Measurements from ENCODE around the gene SPAG9.
"Not testable (repeated sequence)": the region's sequence is repeated elsewhere in the genome, so short reads cannot be mapped to it uniquely, and the experiment has no call there.

The SPAG9 gene

GRCh38 chr17:50949989-50950877 is 170.4 kb downstream of the SPAG9 start:
- DNase-seq = peak; percentile 55

GRCh38 chr17:50949128-50949988 is 171.3 kb downstream of the SPAG9 start:
- DNase-seq = no peak

GRCh38 chr17:50948711-50949110 is 172.0 kb downstream of the SPAG9 start:
- DNase-seq = no peak

GRCh38 chr17:50947782-50948543 is 172.7 kb downstream of the SPAG9 start:
- no peak for DNase-seq

DNA sequence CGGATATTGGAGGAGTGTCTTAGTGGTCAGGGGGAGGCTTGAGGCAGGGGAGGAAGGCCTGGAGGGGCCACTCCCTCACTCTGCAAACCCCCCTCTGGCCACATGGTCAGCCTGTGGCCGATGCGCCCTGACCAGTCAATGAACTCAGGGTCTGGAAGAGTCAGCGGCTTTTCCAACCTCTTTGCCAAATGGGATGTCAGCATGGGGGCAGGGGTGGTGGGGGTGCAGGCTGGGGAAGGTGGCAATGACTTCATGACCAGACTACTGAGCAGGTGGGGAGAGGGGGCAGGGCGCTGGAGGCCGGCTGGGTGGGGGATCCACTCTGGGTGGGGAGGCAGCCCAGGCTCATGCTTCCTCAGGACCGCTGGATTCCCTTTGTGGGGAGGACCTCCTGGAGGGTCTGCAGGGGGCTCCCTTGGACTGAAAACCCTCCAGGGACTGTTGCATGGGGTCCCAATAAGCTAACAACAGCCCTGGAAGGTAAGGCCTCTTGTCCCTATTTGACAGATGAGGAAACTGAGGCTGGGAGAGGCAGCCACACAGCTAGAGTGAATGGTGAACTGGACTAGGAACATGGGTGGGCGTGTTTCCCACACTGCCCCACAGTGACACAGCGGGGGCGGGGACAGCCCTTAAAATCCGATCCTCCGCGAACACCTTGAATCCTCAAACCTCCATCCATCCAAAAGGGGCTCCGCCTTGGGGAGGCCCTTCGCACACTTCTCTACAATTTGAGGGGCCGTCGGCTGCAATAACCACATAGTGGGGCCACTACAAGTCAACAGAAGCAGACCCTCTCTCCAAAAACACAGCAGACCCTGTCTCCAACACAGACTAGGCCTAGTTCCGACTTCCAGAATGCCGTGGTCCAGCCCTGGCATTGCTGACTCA is 173.5 kb downstream of the SPAG9 start:
- no peak for DNase-seq

DNA sequence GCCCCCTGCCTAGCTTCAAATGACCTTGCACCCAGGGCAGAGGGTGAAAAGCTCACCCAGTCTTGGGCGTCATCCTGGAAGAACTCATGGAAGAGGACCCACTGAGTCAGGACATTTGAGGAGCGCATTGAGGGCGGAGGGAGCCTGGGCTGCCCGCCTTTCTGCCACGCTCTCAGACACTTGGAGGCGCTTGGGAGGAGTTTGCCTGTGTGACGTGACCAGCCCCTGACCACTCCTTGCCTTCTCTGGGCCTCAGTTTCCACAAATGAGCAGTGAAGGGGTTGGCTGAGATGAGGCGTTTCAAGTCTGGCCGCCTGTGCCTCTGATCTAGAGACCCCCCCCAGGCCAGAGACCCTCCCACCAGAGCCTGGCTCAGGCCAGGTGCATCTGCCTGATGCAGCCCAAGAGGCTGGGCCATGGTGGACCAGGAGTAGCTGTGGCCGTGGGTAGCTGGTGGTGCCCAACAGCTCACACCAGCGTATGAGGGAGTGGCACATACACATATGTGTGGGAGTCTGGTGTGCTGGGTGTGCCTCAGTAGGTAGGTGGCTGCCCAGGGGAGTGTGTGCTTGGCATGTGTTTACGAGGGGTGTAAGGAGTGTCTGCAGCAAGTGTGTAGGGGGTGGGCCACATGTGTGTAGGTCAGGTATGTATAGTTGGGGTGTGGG is 174.3 kb downstream of the SPAG9 start:
- DNase-seq = no peak

GRCh38 chr17:50945779-50946222 is 174.9 kb downstream of the SPAG9 start:
- DNase-seq = no peak

- no peak for DNase-seq
These were observed 175.6 kb downstream of the SPAG9 start for GRCh38 chr17:50944902-50945720.

DNA sequence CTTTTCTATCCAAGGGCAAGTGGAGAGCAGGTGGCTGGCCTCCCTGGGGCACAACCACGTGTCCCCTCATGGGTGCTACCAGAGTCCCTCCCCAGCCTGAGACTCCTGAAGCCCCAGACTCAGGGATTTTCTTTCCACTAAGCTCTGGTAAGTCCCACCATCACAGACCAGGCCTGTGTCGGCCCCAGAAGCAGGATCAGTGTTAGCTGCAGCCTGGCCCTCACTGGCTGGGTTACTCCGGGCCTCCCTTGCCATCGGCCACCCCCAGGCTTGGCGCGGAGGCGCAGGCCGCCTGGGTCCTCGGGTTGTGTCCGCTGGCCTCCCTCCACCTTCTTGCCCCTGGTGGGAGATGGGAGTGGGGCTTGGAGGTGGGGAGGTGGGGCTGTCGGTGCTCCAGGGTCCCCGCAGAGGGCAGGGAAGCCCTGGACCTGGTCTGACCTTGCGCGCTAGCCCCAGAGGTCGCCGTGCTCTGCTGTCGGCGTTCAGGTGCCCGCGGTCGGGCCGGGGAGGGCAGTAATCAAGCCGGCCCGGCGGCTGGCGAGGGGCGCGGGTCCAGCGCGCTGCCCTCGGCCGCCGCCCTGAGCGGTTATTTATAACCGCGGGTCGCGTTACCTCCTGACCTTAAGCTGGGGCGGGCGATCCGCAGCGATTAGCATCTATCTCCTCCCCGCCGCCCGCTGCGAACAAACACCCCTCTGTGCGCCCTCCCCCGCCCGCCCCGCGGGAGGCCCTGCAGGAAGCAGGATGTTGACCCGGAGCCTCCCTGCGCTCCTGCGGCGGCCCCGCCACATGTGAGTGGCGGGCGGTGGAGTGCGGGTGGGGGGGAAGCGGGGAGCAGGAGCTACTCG is 176.4 kb downstream of the SPAG9 start:
- DNase-seq = peak; percentile 54

GRCh38 chr17:50943575-50943933 is 177.1 kb downstream of the SPAG9 start:
- DNase-seq = no peak

DNA sequence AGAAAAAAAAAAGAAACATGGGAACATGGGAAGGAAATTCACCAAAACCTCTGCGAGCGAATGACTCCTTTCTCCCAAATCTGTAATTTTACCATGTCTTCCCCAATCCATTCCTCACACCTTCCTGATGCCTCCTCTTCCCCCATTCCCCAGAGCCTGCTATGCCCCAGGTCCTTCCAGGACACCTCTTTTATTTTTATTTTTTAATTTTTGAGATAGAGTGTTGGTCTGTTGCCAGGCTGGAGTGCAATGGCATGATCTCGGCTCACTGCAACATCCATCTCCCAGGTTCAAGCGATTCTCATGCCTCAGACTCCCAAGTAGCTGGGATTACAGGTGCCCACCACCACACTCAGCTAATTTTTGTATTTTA is 179.0 kb downstream of the SPAG9 start:
- not testable (repeated sequence) for DNase-seq

DNA sequence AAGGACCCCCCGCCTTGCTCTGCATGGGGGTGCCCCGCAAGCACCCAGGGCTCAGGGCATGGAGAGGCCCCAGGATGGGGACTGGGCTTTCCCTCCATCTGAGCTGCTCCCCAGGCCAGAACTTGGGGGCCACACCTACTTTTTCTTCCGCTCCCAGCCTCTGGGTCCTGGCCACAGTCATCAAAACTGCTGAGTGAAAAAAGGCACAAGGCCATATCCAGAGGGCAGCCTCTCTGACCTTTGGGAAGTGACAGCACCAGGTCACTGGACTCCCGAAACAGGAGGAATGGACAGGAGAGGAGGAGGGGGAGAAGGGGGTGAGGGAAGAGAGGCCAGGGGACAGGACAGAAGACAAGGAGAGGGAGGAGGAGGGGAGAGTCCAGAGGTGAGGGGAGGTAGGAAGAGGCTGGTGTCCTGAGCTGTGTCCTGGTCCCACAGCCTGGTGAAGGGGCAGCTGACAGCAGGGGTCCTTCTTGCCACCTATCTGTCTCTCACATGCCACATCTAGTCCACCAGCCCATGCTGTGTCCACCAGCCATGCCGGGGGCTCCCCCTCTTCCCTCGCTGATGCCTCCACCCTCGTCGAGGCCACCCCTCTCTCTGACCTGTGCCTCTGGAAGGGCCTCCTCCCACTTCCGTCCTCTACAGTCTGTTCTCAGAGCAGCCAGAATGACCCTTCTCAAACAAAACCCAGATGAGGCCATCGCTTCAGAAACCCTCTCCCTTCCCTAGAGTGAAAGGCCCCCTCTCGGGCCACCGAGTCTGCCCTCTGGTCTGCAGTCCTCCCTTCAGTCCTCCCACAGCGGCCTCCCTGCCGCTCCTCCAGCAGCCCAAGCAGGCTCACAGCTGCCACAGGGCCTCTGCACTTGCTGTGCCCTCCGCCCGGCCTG is 180.6 kb downstream of the SPAG9 start:
- DNase-seq = no peak

DNA sequence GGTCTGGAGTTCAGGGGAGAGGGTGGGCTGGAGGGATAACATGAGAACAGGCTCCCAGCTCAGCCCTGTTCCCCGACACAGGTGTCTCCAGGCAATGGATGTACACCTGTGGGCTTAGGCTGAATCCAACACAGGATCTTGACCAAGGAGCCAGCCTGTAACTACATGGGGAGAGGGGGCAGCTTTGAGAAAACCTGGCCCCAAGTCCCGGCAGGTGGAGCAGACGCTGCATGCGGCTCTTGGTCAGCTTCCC is 181.2 kb downstream of the SPAG9 start:
- no peak for DNase-seq

DNA sequence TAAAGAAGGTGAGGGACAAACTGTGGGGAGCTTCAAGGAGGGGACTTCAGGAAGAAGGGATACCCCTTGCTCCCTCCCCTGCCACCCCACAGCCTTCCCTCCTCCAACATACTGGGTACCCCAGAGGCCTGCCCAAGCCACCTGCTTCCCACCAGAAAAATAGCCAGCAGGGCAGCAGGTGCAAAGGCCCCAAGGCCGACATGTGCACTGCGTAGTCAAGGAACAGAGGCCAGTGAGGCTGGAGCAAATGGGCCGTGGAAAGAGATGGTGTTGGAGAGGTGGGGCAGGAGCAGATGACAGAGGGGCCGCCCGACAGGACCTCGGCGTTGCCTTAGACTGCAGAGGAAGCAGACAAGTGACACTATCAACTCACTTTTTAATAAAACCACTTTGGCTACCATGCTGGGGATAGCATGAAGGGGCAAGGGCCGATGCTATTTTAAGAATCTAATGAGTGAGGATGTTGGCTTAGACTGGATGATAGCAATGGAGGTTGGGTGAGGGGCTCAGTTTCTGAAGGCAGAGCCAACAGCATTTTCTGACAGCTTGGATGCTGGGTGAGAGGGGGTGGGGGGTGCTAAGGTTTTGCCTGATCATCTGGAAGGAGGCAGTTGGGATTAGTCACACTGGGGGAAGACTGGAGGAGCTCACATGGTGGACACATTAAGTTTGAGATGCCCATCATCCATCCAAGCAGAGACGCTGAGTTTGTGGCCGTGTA is 181.7 kb downstream of the SPAG9 start:
- no peak for DNase-seq

- no peak for DNase-seq
These were observed 184.7 kb downstream of the SPAG9 start for GRCh38 chr17:50935996-50936266.

- DNase-seq = no peak
These were observed 185.3 kb downstream of the SPAG9 start for GRCh38 chr17:50935221-50935995.

DNA sequence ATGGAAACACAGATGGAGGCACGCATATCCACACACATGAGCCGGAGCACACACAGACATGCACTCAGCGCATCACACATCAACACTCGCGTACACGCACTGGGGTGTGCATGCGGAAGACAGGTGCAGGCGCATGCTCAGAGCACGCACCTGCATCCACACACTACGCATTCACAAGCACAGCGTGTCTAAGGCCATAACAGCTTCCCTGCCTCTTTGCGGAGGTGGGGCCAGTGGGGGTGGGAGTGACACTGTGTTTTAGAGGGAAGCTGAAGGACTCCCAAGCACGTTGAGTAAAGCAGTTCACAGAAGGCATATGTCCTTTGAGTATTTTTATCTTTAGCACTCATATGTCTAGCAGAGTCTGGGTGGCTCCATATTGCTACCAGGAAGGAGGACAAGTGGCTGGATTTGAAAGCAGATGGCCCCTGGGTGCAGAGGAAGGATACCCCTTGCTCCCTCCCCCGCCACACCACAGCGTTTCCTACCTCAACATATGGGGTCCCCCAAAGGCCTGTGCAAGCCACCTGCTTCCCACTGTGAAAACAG is 185.9 kb downstream of the SPAG9 start:
- no peak for DNase-seq

All from KG1 (cell line).